ENCODE results near the gene EPHB1.
A peak's percentile ranks its signal among the peaks of the same experiment; 100 is the strongest.

Gene EPHB1

GRCh38 chr3:134794950-134795745, at the start of gene EPHB1:
Gene EPHB1 (plus strand): TSS chr3:134795260.
- DNase-seq (ENCODE audit: low read depth): peak; percentile 14

- no peak for DNase-seq (ENCODE audit: low read depth)
These were observed 46.4 kb upstream of the EPHB1 start for GRCh38 chr3:134748698-134749097.

GRCh38 chr3:134749174-134749573, 45.9 kb upstream of the EPHB1 start:
- no peak for DNase-seq (ENCODE audit: low read depth)

GRCh38 chr3:134749802-134750553, 45.1 kb upstream of the EPHB1 start:
- no peak for DNase-seq (ENCODE audit: low read depth)

GRCh38 chr3:134751831-134752230, 43.2 kb upstream of the EPHB1 start:
- DNase-seq (ENCODE audit: low read depth): no peak

- no peak for DNase-seq (ENCODE audit: low read depth)
These were observed 42.1 kb upstream of the EPHB1 start for GRCh38 chr3:134752761-134753461.

GRCh38 chr3:134753999-134754742, 40.9 kb upstream of the EPHB1 start:
- no peak for DNase-seq (ENCODE audit: low read depth)

GRCh38 chr3:134754768-134755559, 40.1 kb upstream of the EPHB1 start:
- peak; percentile 11 for DNase-seq (ENCODE audit: low read depth)

GRCh38 chr3:134755821-134756220, 39.2 kb upstream of the EPHB1 start:
- no peak for DNase-seq (ENCODE audit: low read depth)

- DNase-seq (ENCODE audit: low read depth): no peak
These were observed 37.5 kb upstream of the EPHB1 start for GRCh38 chr3:134757549-134758069.

- DNase-seq (ENCODE audit: low read depth): no peak
These were observed 33.8 kb upstream of the EPHB1 start for GRCh38 chr3:134761213-134761612.

- DNase-seq (ENCODE audit: low read depth): no peak
These were observed 33.0 kb upstream of the EPHB1 start for GRCh38 chr3:134762016-134762415.

GRCh38 chr3:134765468-134765867, 29.6 kb upstream of the EPHB1 start:
- DNase-seq (ENCODE audit: low read depth): no peak

- DNase-seq (ENCODE audit: low read depth): no peak
These were observed 28.8 kb upstream of the EPHB1 start for GRCh38 chr3:134766290-134766689.

- DNase-seq (ENCODE audit: low read depth): no peak
These were observed 26.9 kb upstream of the EPHB1 start for GRCh38 chr3:134768116-134768515.

- no peak for DNase-seq (ENCODE audit: low read depth)
These were observed 26.2 kb upstream of the EPHB1 start for GRCh38 chr3:134768837-134769236.

GRCh38 chr3:134769287-134769868, 25.7 kb upstream of the EPHB1 start:
- DNase-seq (ENCODE audit: low read depth): no peak

- no peak for DNase-seq (ENCODE audit: low read depth)
These were observed 23.0 kb upstream of the EPHB1 start for GRCh38 chr3:134772011-134772410.

- DNase-seq (ENCODE audit: low read depth): no peak
These were observed 22.5 kb upstream of the EPHB1 start for GRCh38 chr3:134772591-134772990.

GRCh38 chr3:134775831-134776230, 19.2 kb upstream of the EPHB1 start:
- no peak for DNase-seq (ENCODE audit: low read depth)

GRCh38 chr3:134776518-134776917, 18.5 kb upstream of the EPHB1 start:
- DNase-seq (ENCODE audit: low read depth): no peak
